Thyroid gland (tissue), 4 donors: Measurements from ENCODE around the gene KHDC4.

Source experiments
- POLR2A ChIP-seq, 2 donors: fragments of 450-650 bp; IDR thresholded peaks; one replicate each; pipeline ENCODE4 v1.6.1; 2017; ENCODE audit warnings: antibody characterized with exemption in 2 of 2, mild to moderate bottlenecking in 2 of 2, moderate library complexity in 1 of 2
- TF ChIP-seq, protein P1 (sequence below), 6 experiments: fragments of 200-600 bp in 3 of 6; fragments of 450-650 bp in 3 of 6; sonication (generic) in 3 of 6; IDR thresholded peaks; one replicate each; pipeline ENCODE4 v1.5.1; 2016 to 2019; ENCODE audit warnings: antibody characterized with exemption in 6 of 6, mild to moderate bottlenecking in 2 of 6, inconsistent platforms in 1 of 6, moderate library complexity in 1 of 6

DNA sequence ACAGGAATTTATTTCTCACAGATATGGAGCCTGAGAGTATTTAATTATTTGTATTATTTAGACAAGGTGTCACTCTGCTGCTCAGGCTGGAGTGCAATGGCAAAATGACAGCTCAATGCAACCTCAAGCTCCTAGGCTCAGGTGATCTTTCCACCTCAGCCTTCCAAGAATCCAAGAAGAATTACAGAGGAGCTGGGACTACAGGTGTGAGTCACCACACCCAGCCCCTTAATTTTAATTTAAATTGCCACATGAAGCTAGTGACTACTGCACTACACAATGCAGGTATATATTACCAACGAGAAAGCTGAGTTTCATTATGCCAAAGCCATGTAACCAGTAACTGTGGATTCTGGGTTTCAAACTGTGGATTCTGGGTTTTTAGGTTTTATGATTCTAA, 2.1 kb downstream of the KHDC4 start:
- TF ChIP-seq, protein P1, sequence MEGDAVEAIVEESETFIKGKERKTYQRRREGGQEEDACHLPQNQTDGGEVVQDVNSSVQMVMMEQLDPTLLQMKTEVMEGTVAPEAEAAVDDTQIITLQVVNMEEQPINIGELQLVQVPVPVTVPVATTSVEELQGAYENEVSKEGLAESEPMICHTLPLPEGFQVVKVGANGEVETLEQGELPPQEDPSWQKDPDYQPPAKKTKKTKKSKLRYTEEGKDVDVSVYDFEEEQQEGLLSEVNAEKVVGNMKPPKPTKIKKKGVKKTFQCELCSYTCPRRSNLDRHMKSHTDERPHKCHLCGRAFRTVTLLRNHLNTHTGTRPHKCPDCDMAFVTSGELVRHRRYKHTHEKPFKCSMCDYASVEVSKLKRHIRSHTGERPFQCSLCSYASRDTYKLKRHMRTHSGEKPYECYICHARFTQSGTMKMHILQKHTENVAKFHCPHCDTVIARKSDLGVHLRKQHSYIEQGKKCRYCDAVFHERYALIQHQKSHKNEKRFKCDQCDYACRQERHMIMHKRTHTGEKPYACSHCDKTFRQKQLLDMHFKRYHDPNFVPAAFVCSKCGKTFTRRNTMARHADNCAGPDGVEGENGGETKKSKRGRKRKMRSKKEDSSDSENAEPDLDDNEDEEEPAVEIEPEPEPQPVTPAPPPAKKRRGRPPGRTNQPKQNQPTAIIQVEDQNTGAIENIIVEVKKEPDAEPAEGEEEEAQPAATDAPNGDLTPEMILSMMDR (IDR thresholded peaks at IDR 0.05) = no peak
- no peak for TF ChIP-seq POLR2A (IDR thresholded peaks at IDR 0.05)
